Osteocyte (in vitro differentiated cells): ENCODE results near the gene GALE. TPM values are rescaled to one million over a fixed set of nuclear protein-coding genes. Genes with fewer than 3 reads are reported as not detected.

Source experiments
- DNase-seq: peaks from one replicate; pipeline ENCODE4 v3.0.0; 2021; ENCODE audit warnings: mixed read lengths; ENCODE audit not compliant: unreplicated experiment; ENCODE audit errors: extremely low spot score
- H3K27ac Mint-ChIP-seq: one replicate; pipeline ENCODE4 v1.8.0; 2021; ENCODE audit warnings: mild to moderate bottlenecking, mixed read lengths; ENCODE audit not compliant: unreplicated experiment
- H3K27me3 Mint-ChIP-seq: one replicate; pipeline ENCODE4 v1.8.0; 2021; ENCODE audit warnings: mixed read lengths; ENCODE audit not compliant: unreplicated experiment
- H3K36me3 Mint-ChIP-seq: one replicate; pipeline ENCODE4 v1.8.0; 2021; ENCODE audit warnings: mixed read lengths; ENCODE audit not compliant: unreplicated experiment
- H3K4me1 Mint-ChIP-seq: one replicate; pipeline ENCODE4 v1.8.0; 2021; ENCODE audit warnings: mixed read lengths; ENCODE audit not compliant: unreplicated experiment
- H3K4me3 Mint-ChIP-seq: one replicate; pipeline ENCODE4 v1.8.0; 2021; ENCODE audit warnings: mild to moderate bottlenecking, moderate library complexity, mixed read lengths; ENCODE audit not compliant: unreplicated experiment
- H3K9me3 Mint-ChIP-seq: one replicate; pipeline ENCODE4 v1.8.0; 2021; ENCODE audit warnings: mixed read lengths; ENCODE audit not compliant: unreplicated experiment
- total RNA-seq: library from RNA; stranded (reverse); gene quantifications from 2 replicates; pipeline ENCODE4 v1.2.1, GENCODE V29; 2021
- TF ChIP-seq, protein P1 (sequence below): fragments of 200-600 bp; sonication (generic); IDR thresholded peaks from 2 replicates; pipeline ENCODE4 v1.5.0; 2021; ENCODE audit warnings: antibody characterized with exemption, mild to moderate bottlenecking, moderate library complexity

GALE gene
- total RNA-seq, 1 donor from 2014 or later, result 17.5 TPM

DNA sequence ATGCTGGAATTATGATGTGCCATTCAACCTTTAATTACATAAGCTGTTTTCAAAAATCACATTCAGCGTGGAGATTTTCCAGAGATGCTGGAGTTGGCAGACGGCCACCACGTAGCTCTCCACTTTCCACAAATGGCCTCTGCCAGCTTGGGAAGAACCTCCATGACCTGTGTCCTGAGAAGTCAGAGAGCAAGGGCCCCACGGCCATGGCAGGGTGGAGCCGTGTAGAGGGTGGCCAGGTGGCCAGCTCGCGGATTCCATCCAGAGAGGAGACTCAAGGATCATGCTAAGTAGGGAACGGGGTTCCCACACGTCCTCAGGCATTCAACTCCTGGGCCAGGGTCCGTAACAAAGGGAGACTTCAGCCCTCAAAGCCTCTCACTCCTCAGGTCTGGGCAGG is 1.3 kb upstream of the GALE start:
- peaks cover 18% of the 10 kb centered on the region for H3K36me3 Mint-ChIP-seq
- no peak for DNase-seq
- H3K4me1 Mint-ChIP-seq, result peaks cover 15% of the 10 kb centered on the region
- H3K9me3 Mint-ChIP-seq, result no peaks in the 10 kb centered on the region
- peak overlapping the region; percentile 46 for H3K4me3 Mint-ChIP-seq
- H3K27ac Mint-ChIP-seq, result no peak overlapping the region
- TF ChIP-seq, protein P1, sequence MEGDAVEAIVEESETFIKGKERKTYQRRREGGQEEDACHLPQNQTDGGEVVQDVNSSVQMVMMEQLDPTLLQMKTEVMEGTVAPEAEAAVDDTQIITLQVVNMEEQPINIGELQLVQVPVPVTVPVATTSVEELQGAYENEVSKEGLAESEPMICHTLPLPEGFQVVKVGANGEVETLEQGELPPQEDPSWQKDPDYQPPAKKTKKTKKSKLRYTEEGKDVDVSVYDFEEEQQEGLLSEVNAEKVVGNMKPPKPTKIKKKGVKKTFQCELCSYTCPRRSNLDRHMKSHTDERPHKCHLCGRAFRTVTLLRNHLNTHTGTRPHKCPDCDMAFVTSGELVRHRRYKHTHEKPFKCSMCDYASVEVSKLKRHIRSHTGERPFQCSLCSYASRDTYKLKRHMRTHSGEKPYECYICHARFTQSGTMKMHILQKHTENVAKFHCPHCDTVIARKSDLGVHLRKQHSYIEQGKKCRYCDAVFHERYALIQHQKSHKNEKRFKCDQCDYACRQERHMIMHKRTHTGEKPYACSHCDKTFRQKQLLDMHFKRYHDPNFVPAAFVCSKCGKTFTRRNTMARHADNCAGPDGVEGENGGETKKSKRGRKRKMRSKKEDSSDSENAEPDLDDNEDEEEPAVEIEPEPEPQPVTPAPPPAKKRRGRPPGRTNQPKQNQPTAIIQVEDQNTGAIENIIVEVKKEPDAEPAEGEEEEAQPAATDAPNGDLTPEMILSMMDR, result no peak
- no peaks in the 10 kb centered on the region for H3K27me3 Mint-ChIP-seq

- Mint-ChIP-seq H3K4me1 (peaks cover 15% of the 10 kb centered on the region), H3K36me3 (peaks cover 13% of the 10 kb centered on the region), H3K27ac (peak overlapping the region; percentile 74), H3K4me3 (peak overlapping the region; percentile 84), H3K27me3 (no peaks in the 10 kb centered on the region), H3K9me3 (no peaks in the 10 kb centered on the region)
- no peak for DNase-seq
- TF ChIP-seq, protein P1, result no peak
Observed at GRCh38 chr1:23801338-23801748, 789 bp upstream of the GALE start.

- DNase-seq, result no peak
- peak overlapping the region; percentile 84 for H3K4me3 Mint-ChIP-seq
- no peaks in the 10 kb centered on the region for H3K9me3 Mint-ChIP-seq
- H3K4me1 Mint-ChIP-seq, result peaks cover 15% of the 10 kb centered on the region
- peaks cover 7% of the 10 kb centered on the region for H3K36me3 Mint-ChIP-seq
- no peaks in the 10 kb centered on the region for H3K27me3 Mint-ChIP-seq
- H3K27ac Mint-ChIP-seq, result peak overlapping the region; percentile 86
- TF ChIP-seq, protein P1, result no peak
Observed at GRCh38 chr1:23799570-23800399, 769 bp downstream of the GALE start.

GRCh38 chr1:23799255-23799569 is 1.3 kb downstream of the GALE start:
- H3K36me3 Mint-ChIP-seq, result peaks cover 7% of the 10 kb centered on the region
- peaks cover 15% of the 10 kb centered on the region for H3K4me1 Mint-ChIP-seq
- H3K9me3 Mint-ChIP-seq, result no peaks in the 10 kb centered on the region
- H3K27ac Mint-ChIP-seq, result peak overlapping the region; percentile 14
- H3K27me3 Mint-ChIP-seq, result no peaks in the 10 kb centered on the region
- H3K4me3 Mint-ChIP-seq, result peak overlapping the region; percentile 84
- TF ChIP-seq, protein P1, result no peak
- no peak for DNase-seq

- DNase-seq, result no peak
- Mint-ChIP-seq H3K36me3 (peaks cover 5% of the 10 kb centered on the region), H3K4me3 (no peak overlapping the region), H3K27ac (peak overlapping the region; percentile 18), H3K4me1 (peaks cover 15% of the 10 kb centered on the region), H3K9me3 (no peaks in the 10 kb centered on the region), H3K27me3 (no peaks in the 10 kb centered on the region)
- TF ChIP-seq, protein P1, result no peak
Observed at GRCh38 chr1:23798662-23799142, 1.9 kb downstream of the GALE start.
